ENCODE results near the gene CHCT1. TPM values are rescaled to one million over a fixed set of nuclear protein-coding genes. Genes with fewer than 3 reads are reported as not detected.
A peak's percentile ranks its signal among the peaks of the same experiment; 100 is the strongest.

Gene CHCT1
- total and polyA plus RNA-seq, 2 donors (not counting 1 experiment from before 2014, with no cell fraction given) = not detected

- no peak overlapping the region for H3K4me3 Mint-ChIP-seq
- peaks cover 59 to 60% of the 10 kb centered on the region in 2 donors for H3K4me1 ChIP-seq (ENCODE audit: control insufficient read depth in 2 of 2, insufficient read depth in 2 of 2, low read length in 2 of 2)
- H4K20me1 ChIP-seq (ENCODE audit: control insufficient read depth, insufficient read depth, low read length, poor library complexity, severe bottlenecking) = no peaks in the 10 kb centered on the region
- WGBS (ENCODE audit: insufficient coverage) = 95% methylated on average over 6 of the region's 17 CpGs
- H3K79me2 ChIP-seq (ENCODE audit: control insufficient read depth, insufficient read depth, low read length) = peaks cover 27% of the 10 kb centered on the region
- H3K27me3 Mint-ChIP-seq = no peaks in the 10 kb centered on the region
- H3K9me3 Mint-ChIP-seq (ENCODE audit: insufficient read depth) = no peaks in the 10 kb centered on the region
- H2AFZ ChIP-seq (ENCODE audit: insufficient read depth, low read depth, low read length, poor library complexity, severe bottlenecking) = no peak overlapping the region
- no peaks in the 10 kb centered on the region for H3K27me3 ChIP-seq (replicated peaks in 1 of 4; ENCODE audit: control extremely low read depth in 1 of 4, control insufficient read depth in 3 of 4, insufficient read depth in 4 of 4, low read length in 3 of 4)
- H3K27ac ChIP-seq (ENCODE audit: low read length in 2 of 2) = no peak overlapping the region
- intact Hi-C loops (cut with micrococcal nuclease) = loop anchor here (5.0 kb wide), 2 partner anchors 302 to 502 kb away; partner anchors contain the start of genes RPS6KB1 and TUBD1
- H3K27ac Mint-ChIP-seq = peak overlapping the region; percentile 28
- ChIA-PET POLR2A (no interaction called here), CTCF (no interaction called here)
- H3K9ac ChIP-seq (ENCODE audit: low read length) = no peak overlapping the region
- H3K4me1 Mint-ChIP-seq = peaks cover 72% of the 10 kb centered on the region
- H3K36me3 ChIP-seq (replicated peaks in 1 of 2; ENCODE audit: control extremely low read depth in 1 of 2, control insufficient read depth in 1 of 2, extremely low read depth in 1 of 2, insufficient read depth in 2 of 2, low read length in 1 of 2) = no peaks in the 10 kb centered on the region
- no peak overlapping the region for H3K4me3 ChIP-seq (ENCODE audit: control extremely low read depth in 1 of 5, extremely low read depth in 1 of 5, insufficient read depth in 1 of 5, low read depth in 2 of 5, low read length in 4 of 5)
- DNase-seq (no peak), ATAC-seq (ENCODE audit: low read depth) (no peak)
- TF ChIP-seq, protein P1, sequence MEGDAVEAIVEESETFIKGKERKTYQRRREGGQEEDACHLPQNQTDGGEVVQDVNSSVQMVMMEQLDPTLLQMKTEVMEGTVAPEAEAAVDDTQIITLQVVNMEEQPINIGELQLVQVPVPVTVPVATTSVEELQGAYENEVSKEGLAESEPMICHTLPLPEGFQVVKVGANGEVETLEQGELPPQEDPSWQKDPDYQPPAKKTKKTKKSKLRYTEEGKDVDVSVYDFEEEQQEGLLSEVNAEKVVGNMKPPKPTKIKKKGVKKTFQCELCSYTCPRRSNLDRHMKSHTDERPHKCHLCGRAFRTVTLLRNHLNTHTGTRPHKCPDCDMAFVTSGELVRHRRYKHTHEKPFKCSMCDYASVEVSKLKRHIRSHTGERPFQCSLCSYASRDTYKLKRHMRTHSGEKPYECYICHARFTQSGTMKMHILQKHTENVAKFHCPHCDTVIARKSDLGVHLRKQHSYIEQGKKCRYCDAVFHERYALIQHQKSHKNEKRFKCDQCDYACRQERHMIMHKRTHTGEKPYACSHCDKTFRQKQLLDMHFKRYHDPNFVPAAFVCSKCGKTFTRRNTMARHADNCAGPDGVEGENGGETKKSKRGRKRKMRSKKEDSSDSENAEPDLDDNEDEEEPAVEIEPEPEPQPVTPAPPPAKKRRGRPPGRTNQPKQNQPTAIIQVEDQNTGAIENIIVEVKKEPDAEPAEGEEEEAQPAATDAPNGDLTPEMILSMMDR (IDR thresholded peaks at IDR 0.05) = no peak
- TF ChIP-seq EZH2 (IDR thresholded peaks at IDR 0.05; ENCODE audit: borderline replicate concordance, insufficient read depth, low read depth, low read length, poor library complexity, severe bottlenecking) = no peak
- H3K9me3 ChIP-seq (ENCODE audit: control extremely low read depth in 1 of 3, control insufficient read depth in 2 of 3, insufficient read depth in 1 of 3, low read length in 2 of 3) = no peaks in the 10 kb centered on the region
- H3K4me2 ChIP-seq (replicated peaks; ENCODE audit: low read depth, low read length, poor library complexity, severe bottlenecking) = no peak overlapping the region
Measured at GRCh38 chr17:60393840-60394723, 28.2 kb upstream of the CHCT1 start.

GRCh38 chr17:60395508-60396065 is 26.7 kb upstream of the CHCT1 start:
- Histone ChIP-seq H3K27ac (ENCODE audit: low read length in 2 of 2) (peak overlapping the region in 1 of 2 donors; percentile 29), H3K4me2 (replicated peaks; ENCODE audit: low read depth, low read length, poor library complexity, severe bottlenecking) (no peak overlapping the region), H3K9me3 (ENCODE audit: control extremely low read depth in 1 of 3, control insufficient read depth in 2 of 3, insufficient read depth in 1 of 3, low read length in 2 of 3) (no peaks in the 10 kb centered on the region), H4K20me1 (ENCODE audit: control insufficient read depth, insufficient read depth, low read length, poor library complexity, severe bottlenecking) (no peaks in the 10 kb centered on the region), H3K79me2 (ENCODE audit: control insufficient read depth, insufficient read depth, low read length) (peaks cover 12% of the 10 kb centered on the region), H2AFZ (ENCODE audit: insufficient read depth, low read depth, low read length, poor library complexity, severe bottlenecking) (no peak overlapping the region), H3K36me3 (replicated peaks in 1 of 2; ENCODE audit: control extremely low read depth in 1 of 2, control insufficient read depth in 1 of 2, extremely low read depth in 1 of 2, insufficient read depth in 2 of 2, low read length in 1 of 2) (no peaks in the 10 kb centered on the region), H3K27me3 (replicated peaks in 1 of 4; ENCODE audit: control extremely low read depth in 1 of 4, control insufficient read depth in 3 of 4, insufficient read depth in 4 of 4, low read length in 3 of 4) (no peaks in the 10 kb centered on the region), H3K4me1 (ENCODE audit: control insufficient read depth in 2 of 2, insufficient read depth in 2 of 2, low read length in 2 of 2) (peaks cover 53 to 66% of the 10 kb centered on the region in 2 donors), H3K9ac (ENCODE audit: low read length) (no peak overlapping the region), H3K4me3 (ENCODE audit: control extremely low read depth in 1 of 5, extremely low read depth in 1 of 5, insufficient read depth in 1 of 5, low read depth in 2 of 5, low read length in 4 of 5) (no peak overlapping the region)
- WGBS (ENCODE audit: insufficient coverage) = no CpG with 5 or more reads among the region's 4 CpGs
- intact Hi-C loops (cut with micrococcal nuclease) = no loop called here
- ATAC-seq (ENCODE audit: low read depth) (no peak), DNase-seq (no peak)
- CTCF ChIA-PET = interaction anchor here (0.5 kb wide), 1 partner anchor 476 kb away, joined by 3 read pairs; no protein-coding TSS in a partner anchor
- Mint-ChIP-seq H3K4me3 (no peak overlapping the region), H3K9me3 (ENCODE audit: insufficient read depth) (no peaks in the 10 kb centered on the region), H3K27me3 (no peaks in the 10 kb centered on the region), H3K4me1 (peaks cover 75% of the 10 kb centered on the region), H3K27ac (peak overlapping the region; percentile 59)
- POLR2A ChIA-PET = interaction anchor here (0.6 kb wide), 2 partner anchors 304 to 1807 kb away, joined by 3 to 4 read pairs; no protein-coding TSS in a partner anchor
- TF ChIP-seq EZH2 (IDR thresholded peaks at IDR 0.05; ENCODE audit: borderline replicate concordance, insufficient read depth, low read depth, low read length, poor library complexity, severe bottlenecking) = no peak
- TF ChIP-seq, protein P1 (IDR thresholded peaks at IDR 0.05) = no peak
